GM23338 (cell line): ENCODE measurements around the gene DPH5. TPM values are rescaled to one million over a fixed set of nuclear protein-coding genes. Genes with fewer than 3 reads are reported as not detected.

Experiments
- ATAC-seq: fragments of 200-7000 bp; cut with Tn5 transposase; 3 replicates; pipeline ENCODE4 v1.9.1; 2020
- DNase-seq: peaks from one replicate; pipeline ENCODE4 v3.0.0-alpha.2; 2015; ENCODE audit warnings: low spot score
- H2AFZ ChIP-seq: fragments of 200-600 bp; sonication (generic); 2 replicates; pipeline ENCODE4 v1.8.0; 2016; ENCODE audit warnings: antibody characterized with exemption, mild to moderate bottlenecking, moderate library complexity
- H3F3A ChIP-seq: fragments of 200-600 bp; sonication (generic); replicated peaks from 2 replicates; pipeline ENCODE4 v1.8.0; 2017; ENCODE audit warnings: antibody characterized with exemption, mixed run types, low read depth
- H3K27ac ChIP-seq: fragments of 200-600 bp; sonication (generic); 2 replicates; pipeline ENCODE4 v1.6.1; 2016; ENCODE audit warnings: low read depth
- H3K27me3 ChIP-seq: fragments of 200-600 bp; sonication (generic); 2 replicates; pipeline ENCODE4 v1.8.0; 2016; ENCODE audit warnings: mild to moderate bottlenecking, mixed run types, moderate library complexity; ENCODE audit not compliant: insufficient read depth
- H3K36me3 ChIP-seq: fragments of 200-600 bp; sonication (generic); 2 replicates; pipeline ENCODE4 v1.8.0; 2016; ENCODE audit warnings: mild to moderate bottlenecking; ENCODE audit not compliant: insufficient read depth
- H3K4me1 ChIP-seq: fragments of 200-600 bp; sonication (generic); 2 replicates; pipeline ENCODE4 v1.8.0; 2016; ENCODE audit warnings: mild to moderate bottlenecking, moderate library complexity; ENCODE audit not compliant: insufficient read depth
- H3K4me2 ChIP-seq: fragments of 200-600 bp; sonication (generic); 2 replicates; pipeline ENCODE4 v1.7.1; 2017; ENCODE audit warnings: mixed run types
- H3K4me3 ChIP-seq: fragments of 200-600 bp; sonication (generic); 2 replicates; pipeline ENCODE4 v1.6.1; 2016; ENCODE audit warnings: mixed run types
- H3K79me2 ChIP-seq: fragments of 200-600 bp; sonication (generic); replicated peaks from 2 replicates; pipeline ENCODE4 v1.8.0; 2017; ENCODE audit warnings: mild to moderate bottlenecking; ENCODE audit not compliant: insufficient read depth
- H3K9me2 ChIP-seq: fragments of 200-600 bp; sonication (generic); 2 replicates; pipeline ENCODE4 v1.8.0; 2017; ENCODE audit not compliant: insufficient read depth
- H4K20me1 ChIP-seq: fragments of 200-600 bp; sonication (generic); replicated peaks from 2 replicates; pipeline ENCODE4 v1.8.0; 2017; ENCODE audit warnings: mild to moderate bottlenecking; ENCODE audit not compliant: insufficient read depth
- H3K27ac Mint-ChIP-seq: 2 replicates; pipeline ENCODE4 v1.8.0; 2020; ENCODE audit warnings: inconsistent platforms, mild to moderate bottlenecking, moderate library complexity, mixed read lengths
- H3K27me3 Mint-ChIP-seq: 3 replicates; pipeline ENCODE4 v1.8.0; 2022; ENCODE audit warnings: low read depth, mild to moderate bottlenecking, moderate library complexity, mixed read lengths, inconsistent platforms; ENCODE audit not compliant: insufficient read depth, poor library complexity
- H3K36me3 Mint-ChIP-seq: 3 replicates; pipeline ENCODE4 v1.8.0; 2021; ENCODE audit warnings: low read depth, mild to moderate bottlenecking, inconsistent platforms, moderate library complexity, mixed read lengths
- H3K4me1 Mint-ChIP-seq: 3 replicates; pipeline ENCODE4 v1.8.0; 2020; ENCODE audit warnings: mild to moderate bottlenecking, inconsistent platforms, mixed read lengths
- H3K4me3 Mint-ChIP-seq: 3 replicates; pipeline ENCODE4 v1.8.0; 2021; ENCODE audit warnings: moderate library complexity, mild to moderate bottlenecking, inconsistent platforms, mixed read lengths
- H3K9me3 Mint-ChIP-seq: 3 replicates; pipeline ENCODE4 v1.8.0; 2020; ENCODE audit warnings: moderate library complexity, mild to moderate bottlenecking, inconsistent platforms, mixed read lengths
- CREB1 ChIP-seq: fragments of 250-450 bp; sonication (Bioruptor Pico); IDR thresholded peaks from 2 replicates; pipeline ENCODE4 v1.5.0; 2020; ENCODE audit warnings: low read depth, mild to moderate bottlenecking, moderate library complexity
- EZH2 ChIP-seq: fragments of 200-600 bp; sonication (generic); IDR thresholded peaks from one replicate; pipeline ENCODE4 v1.8.0; 2017; ENCODE audit warnings: antibody characterized with exemption, mild to moderate bottlenecking, low read depth; ENCODE audit not compliant: unreplicated experiment
- EZH2phosphoT487 ChIP-seq: fragments of 200-600 bp; sonication (generic); IDR thresholded peaks from one replicate; pipeline ENCODE4 v1.8.1; 2018; ENCODE audit warnings: antibody characterized with exemption; ENCODE audit not compliant: unreplicated experiment
- JUNB ChIP-seq: IDR thresholded peaks from one replicate; pipeline ENCODE4 v1.6.1; 2016; ENCODE audit warnings: antibody characterized with exemption; ENCODE audit not compliant: unreplicated experiment
- NANOG ChIP-seq: IDR thresholded peaks from 2 replicates; pipeline ENCODE4 v1.6.1; 2016; ENCODE audit warnings: antibody characterized with exemption, borderline replicate concordance
- STAT1 ChIP-seq: IDR thresholded peaks from one replicate; pipeline ENCODE4 v1.6.1; 2016; ENCODE audit warnings: antibody characterized with exemption; ENCODE audit not compliant: unreplicated experiment
- ZNF331 ChIP-seq: fragments of 250-450 bp; sonication (Bioruptor Pico); IDR thresholded peaks from 2 replicates; pipeline ENCODE4 v1.5.0; 2020; ENCODE audit warnings: low read depth, mild to moderate bottlenecking, moderate library complexity
- polyA plus RNA-seq: library from polyadenylated mRNA; unstranded; fragments of >200 nt; fragmentation: Nextera tagmentation; extraction: Ambion mirVana; gene quantifications from 2 replicates; pipeline ENCODE4 v1.2.1, GENCODE V29; 2016
- total RNA-seq: library from RNA; depleted of rRNA; stranded (reverse); fragments of >200 nt; shearing (Covaris generic); gene quantifications from 2 replicates; pipeline ENCODE4 v1.2.3, GENCODE V29; 2014
- TF ChIP-seq, protein P1 (sequence below): fragments of 250-450 bp; sonication (Bioruptor Pico); IDR thresholded peaks from 2 replicates; pipeline ENCODE4 v1.5.0; 2020; ENCODE audit warnings: mild to moderate bottlenecking, moderate library complexity
- TF ChIP-seq, protein P2 (sequence below): IDR thresholded peaks from one replicate; pipeline ENCODE4 v1.6.1; 2018; ENCODE audit warnings: antibody characterized with exemption; ENCODE audit not compliant: unreplicated experiment
- TF ChIP-seq, protein P3 (sequence below), 2 experiments: fragments of 200-600 bp in 1 of 2; sonication (generic) in 1 of 2; conservative IDR thresholded peaks; 2 replicates each; pipeline versions ENCODE4 v1.5.1 to v1.6.1; 2016 to 2017; ENCODE audit warnings: antibody characterized with exemption in 2 of 2, low read depth in 2 of 2, mild to moderate bottlenecking in 2 of 2, moderate library complexity in 1 of 2
- TF ChIP-seq, protein P4 (sequence below): IDR thresholded peaks from 2 replicates; pipeline ENCODE4 v1.6.1; 2016; ENCODE audit warnings: antibody characterized with exemption

DPH5 gene
- total and polyA plus RNA-seq, 2 experiments from 2014 or later: 50.6 to 53.5 TPM

DNA sequence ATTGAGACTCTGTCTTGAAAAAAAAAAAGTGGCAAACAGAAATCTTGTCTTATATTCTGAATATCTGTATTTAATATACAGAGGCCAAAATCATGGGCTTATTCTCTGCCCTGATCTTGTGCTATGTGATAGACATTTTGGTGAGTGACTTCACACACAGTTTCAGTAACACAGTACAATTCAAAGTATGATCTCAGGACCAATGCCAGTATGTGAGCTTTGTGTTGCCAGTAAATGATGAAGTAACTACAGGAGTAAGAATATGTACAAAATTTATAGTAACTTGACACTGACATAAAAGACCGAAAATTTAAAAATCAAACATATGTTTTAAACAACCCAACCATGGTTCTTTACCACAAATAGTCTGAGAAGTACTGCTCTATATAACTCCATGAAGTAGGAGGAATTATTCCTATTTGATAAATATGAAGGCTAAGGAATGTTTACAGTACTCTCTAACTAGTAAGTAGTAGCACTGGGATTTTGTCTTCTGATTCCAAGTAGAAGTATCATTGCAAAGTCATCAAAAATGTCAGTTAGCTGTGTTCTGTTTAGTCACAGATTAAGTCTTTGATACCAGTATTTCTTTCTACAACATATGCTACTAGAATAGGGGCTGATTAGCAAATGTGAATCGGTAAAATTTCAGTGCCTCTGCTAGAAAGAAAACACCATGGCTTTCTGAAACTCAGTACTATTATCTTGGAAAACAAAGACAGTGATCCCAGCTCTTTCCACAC is 25.3 kb downstream of the DPH5 start (continued):
- TF ChIP-seq, protein P1, sequence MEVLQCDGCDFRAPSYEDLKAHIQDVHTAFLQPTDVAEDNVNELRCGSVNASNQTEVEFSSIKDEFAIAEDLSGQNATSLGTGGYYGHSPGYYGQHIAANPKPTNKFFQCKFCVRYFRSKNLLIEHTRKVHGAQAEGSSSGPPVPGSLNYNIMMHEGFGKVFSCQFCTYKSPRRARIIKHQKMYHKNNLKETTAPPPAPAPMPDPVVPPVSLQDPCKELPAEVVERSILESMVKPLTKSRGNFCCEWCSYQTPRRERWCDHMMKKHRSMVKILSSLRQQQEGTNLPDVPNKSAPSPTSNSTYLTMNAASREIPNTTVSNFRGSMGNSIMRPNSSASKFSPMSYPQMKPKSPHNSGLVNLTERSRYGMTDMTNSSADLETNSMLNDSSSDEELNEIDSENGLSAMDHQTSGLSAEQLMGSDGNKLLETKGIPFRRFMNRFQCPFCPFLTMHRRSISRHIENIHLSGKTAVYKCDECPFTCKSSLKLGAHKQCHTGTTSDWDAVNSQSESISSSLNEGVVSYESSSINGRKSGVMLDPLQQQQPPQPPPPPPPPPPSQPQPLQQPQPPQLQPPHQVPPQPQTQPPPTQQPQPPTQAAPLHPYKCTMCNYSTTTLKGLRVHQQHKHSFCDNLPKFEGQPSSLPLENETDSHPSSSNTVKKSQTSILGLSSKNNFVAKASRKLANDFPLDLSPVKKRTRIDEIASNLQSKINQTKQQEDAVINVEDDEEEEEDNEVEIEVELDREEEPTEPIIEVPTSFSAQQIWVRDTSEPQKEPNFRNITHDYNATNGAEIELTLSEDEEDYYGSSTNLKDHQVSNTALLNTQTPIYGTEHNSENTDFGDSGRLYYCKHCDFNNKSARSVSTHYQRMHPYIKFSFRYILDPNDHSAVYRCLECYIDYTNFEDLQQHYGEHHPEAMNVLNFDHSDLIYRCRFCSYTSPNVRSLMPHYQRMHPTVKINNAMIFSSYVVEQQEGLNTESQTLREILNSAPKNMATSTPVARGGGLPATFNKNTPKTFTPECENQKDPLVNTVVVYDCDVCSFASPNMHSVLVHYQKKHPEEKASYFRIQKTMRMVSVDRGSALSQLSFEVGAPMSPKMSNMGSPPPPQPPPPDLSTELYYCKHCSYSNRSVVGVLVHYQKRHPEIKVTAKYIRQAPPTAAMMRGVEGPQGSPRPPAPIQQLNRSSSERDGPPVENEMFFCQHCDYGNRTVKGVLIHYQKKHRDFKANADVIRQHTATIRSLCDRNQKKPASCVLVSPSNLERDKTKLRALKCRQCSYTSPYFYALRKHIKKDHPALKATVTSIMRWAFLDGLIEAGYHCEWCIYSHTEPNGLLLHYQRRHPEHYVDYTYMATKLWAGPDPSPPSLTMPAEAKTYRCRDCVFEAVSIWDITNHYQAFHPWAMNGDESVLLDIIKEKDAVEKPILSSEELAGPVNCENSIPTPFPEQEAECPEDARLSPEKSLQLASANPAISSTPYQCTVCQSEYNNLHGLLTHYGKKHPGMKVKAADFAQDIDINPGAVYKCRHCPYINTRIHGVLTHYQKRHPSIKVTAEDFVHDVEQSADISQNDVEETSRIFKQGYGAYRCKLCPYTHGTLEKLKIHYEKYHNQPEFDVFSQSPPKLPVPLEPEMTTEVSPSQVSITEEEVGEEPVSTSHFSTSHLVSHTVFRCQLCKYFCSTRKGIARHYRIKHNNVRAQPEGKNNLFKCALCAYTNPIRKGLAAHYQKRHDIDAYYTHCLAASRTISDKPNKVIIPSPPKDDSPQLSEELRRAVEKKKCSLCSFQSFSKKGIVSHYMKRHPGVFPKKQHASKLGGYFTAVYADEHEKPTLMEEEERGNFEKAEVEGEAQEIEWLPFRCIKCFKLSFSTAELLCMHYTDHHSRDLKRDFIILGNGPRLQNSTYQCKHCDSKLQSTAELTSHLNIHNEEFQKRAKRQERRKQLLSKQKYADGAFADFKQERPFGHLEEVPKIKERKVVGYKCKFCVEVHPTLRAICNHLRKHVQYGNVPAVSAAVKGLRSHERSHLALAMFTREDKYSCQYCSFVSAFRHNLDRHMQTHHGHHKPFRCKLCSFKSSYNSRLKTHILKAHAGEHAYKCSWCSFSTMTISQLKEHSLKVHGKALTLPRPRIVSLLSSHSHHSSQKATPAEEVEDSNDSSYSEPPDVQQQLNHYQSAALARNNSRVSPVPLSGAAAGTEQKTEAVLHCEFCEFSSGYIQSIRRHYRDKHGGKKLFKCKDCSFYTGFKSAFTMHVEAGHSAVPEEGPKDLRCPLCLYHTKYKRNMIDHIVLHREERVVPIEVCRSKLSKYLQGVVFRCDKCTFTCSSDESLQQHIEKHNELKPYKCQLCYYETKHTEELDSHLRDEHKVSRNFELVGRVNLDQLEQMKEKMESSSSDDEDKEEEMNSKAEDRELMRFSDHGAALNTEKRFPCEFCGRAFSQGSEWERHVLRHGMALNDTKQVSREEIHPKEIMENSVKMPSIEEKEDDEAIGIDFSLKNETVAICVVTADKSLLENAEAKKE (CRISPR knock-in tag): no peak

DNA sequence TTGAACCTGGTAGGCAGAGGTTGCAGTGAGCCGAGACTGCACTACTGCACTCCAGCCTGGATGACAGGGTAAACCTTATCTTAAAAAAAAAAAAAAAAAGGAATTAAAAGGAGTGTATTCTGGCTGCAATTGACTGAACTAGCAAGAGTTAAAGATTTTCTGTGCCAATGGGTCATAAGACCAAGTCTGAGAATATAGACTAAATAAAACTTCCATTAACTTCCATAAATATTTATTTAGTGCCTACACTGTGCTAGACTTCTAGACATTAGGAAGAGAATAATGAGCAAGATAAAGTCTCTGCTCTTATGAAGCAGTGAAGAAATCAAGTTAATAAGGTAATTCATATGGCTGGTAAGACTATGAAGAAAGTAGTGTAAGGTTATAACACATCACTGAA is 27.2 kb downstream of the DPH5 start:
- H3K4me1 Mint-ChIP-seq: peaks cover 8% of the 10 kb centered on the region; the same call in 1 of the 3 replicates
- TF ChIP-seq ZNF331 (CRISPR knock-in tag) (no peak), NANOG (no peak), EZH2phosphoT487 (no peak), CREB1 (CRISPR knock-in tag) (no peak), JUNB (no peak), STAT1 (no peak), EZH2 (no peak)
- TF ChIP-seq, protein P2, sequence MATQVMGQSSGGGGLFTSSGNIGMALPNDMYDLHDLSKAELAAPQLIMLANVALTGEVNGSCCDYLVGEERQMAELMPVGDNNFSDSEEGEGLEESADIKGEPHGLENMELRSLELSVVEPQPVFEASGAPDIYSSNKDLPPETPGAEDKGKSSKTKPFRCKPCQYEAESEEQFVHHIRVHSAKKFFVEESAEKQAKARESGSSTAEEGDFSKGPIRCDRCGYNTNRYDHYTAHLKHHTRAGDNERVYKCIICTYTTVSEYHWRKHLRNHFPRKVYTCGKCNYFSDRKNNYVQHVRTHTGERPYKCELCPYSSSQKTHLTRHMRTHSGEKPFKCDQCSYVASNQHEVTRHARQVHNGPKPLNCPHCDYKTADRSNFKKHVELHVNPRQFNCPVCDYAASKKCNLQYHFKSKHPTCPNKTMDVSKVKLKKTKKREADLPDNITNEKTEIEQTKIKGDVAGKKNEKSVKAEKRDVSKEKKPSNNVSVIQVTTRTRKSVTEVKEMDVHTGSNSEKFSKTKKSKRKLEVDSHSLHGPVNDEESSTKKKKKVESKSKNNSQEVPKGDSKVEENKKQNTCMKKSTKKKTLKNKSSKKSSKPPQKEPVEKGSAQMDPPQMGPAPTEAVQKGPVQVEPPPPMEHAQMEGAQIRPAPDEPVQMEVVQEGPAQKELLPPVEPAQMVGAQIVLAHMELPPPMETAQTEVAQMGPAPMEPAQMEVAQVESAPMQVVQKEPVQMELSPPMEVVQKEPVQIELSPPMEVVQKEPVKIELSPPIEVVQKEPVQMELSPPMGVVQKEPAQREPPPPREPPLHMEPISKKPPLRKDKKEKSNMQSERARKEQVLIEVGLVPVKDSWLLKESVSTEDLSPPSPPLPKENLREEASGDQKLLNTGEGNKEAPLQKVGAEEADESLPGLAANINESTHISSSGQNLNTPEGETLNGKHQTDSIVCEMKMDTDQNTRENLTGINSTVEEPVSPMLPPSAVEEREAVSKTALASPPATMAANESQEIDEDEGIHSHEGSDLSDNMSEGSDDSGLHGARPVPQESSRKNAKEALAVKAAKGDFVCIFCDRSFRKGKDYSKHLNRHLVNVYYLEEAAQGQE: no peak
- TF ChIP-seq, protein P3, sequence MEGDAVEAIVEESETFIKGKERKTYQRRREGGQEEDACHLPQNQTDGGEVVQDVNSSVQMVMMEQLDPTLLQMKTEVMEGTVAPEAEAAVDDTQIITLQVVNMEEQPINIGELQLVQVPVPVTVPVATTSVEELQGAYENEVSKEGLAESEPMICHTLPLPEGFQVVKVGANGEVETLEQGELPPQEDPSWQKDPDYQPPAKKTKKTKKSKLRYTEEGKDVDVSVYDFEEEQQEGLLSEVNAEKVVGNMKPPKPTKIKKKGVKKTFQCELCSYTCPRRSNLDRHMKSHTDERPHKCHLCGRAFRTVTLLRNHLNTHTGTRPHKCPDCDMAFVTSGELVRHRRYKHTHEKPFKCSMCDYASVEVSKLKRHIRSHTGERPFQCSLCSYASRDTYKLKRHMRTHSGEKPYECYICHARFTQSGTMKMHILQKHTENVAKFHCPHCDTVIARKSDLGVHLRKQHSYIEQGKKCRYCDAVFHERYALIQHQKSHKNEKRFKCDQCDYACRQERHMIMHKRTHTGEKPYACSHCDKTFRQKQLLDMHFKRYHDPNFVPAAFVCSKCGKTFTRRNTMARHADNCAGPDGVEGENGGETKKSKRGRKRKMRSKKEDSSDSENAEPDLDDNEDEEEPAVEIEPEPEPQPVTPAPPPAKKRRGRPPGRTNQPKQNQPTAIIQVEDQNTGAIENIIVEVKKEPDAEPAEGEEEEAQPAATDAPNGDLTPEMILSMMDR (conservative IDR thresholded peaks at IDR 0.05; ENCODE audit: low read depth in 2 of 2): no peak
- TF ChIP-seq, protein P4, sequence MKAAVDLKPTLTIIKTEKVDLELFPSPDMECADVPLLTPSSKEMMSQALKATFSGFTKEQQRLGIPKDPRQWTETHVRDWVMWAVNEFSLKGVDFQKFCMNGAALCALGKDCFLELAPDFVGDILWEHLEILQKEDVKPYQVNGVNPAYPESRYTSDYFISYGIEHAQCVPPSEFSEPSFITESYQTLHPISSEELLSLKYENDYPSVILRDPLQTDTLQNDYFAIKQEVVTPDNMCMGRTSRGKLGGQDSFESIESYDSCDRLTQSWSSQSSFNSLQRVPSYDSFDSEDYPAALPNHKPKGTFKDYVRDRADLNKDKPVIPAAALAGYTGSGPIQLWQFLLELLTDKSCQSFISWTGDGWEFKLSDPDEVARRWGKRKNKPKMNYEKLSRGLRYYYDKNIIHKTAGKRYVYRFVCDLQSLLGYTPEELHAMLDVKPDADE: no peak

More for the DNA sequence above, 27.2 kb downstream of the DPH5 start:
- H3K36me3 ChIP-seq: peaks cover 15% of the 10 kb centered on the region; the same call in 1 of the 2 replicates
- no peak overlapping the region for H3K27ac Mint-ChIP-seq
- H3K9me3 Mint-ChIP-seq: no peaks in the 10 kb centered on the region
- H3K27me3 ChIP-seq: no peaks in the 10 kb centered on the region
- ATAC-seq (no peak), DNase-seq (no peak)
- H4K20me1 ChIP-seq: no peaks in the 10 kb centered on the region; the same call in 1 of the 2 replicates
- H3K79me2 ChIP-seq: no peaks in the 10 kb centered on the region
- H3K4me3 ChIP-seq: no peak overlapping the region
- no peaks in the 10 kb centered on the region for H3K27me3 Mint-ChIP-seq
- no peaks in the 10 kb centered on the region for H3K9me2 ChIP-seq
- no peak overlapping the region for H3K4me2 ChIP-seq
- peaks cover 42% of the 10 kb centered on the region for H3K36me3 Mint-ChIP-seq
- no peaks in the 10 kb centered on the region for H3F3A ChIP-seq
- no peak overlapping the region for H3K4me3 Mint-ChIP-seq
- H2AFZ ChIP-seq: no peak overlapping the region
- no peak overlapping the region for H3K27ac ChIP-seq
- peaks cover 2% of the 10 kb centered on the region; the same call in 1 of the 2 replicates for H3K4me1 ChIP-seq
